ENCODE data around the gene LRP10. TPM values are rescaled to one million over a fixed set of nuclear protein-coding genes. Genes with fewer than 3 reads are reported as not detected.

LRP10 gene
- total and polyA plus RNA-seq, 2 of the 8 experiments (the other 6 are each of a cell fraction or from before 2014, with no cell fraction given), result 12.4 to 15.6 TPM

GRCh38 chr14:22845103-22845394 is 26.5 kb upstream of the LRP10 start (continued):
- no peak for TF ChIP-seq ATF2 (IDR thresholded peaks at IDR 0.05; ENCODE audit: low read length)
- no peak for TF ChIP-seq CTBP2 (IDR thresholded peaks at IDR 0.05; ENCODE audit: borderline replicate concordance, insufficient read depth, insufficient read length, low read length)
- TF ChIP-seq SP2 (IDR thresholded peaks at IDR 0.05; ENCODE audit: low read length), result no peak
- TF ChIP-seq TCF12 (IDR thresholded peaks at IDR 0.05; ENCODE audit: low read depth, low read length), result no peak
- no peak for TF ChIP-seq BCL11A (IDR thresholded peaks at IDR 0.05; ENCODE audit: low read depth in 2 of 2, low read length in 2 of 2)
- TF ChIP-seq RFX5 (IDR thresholded peaks at IDR 0.05; ENCODE audit: borderline replicate concordance, low read depth, low read length), result no peak
- no peak for TF ChIP-seq ATF3 (IDR thresholded peaks at IDR 0.05; ENCODE audit: insufficient read depth, low read depth, low read length)
